K562 (cell line): ENCODE measurements around the gene CLEC19A. TPM values are rescaled to one million over a fixed set of nuclear protein-coding genes. Genes with fewer than 3 reads are reported as not detected.

ENCODE experiments used
- ATAC-seq: fragments of 200-7000 bp; cut with Tn5 transposase; 3 replicates; pipeline ENCODE4 v1.9.1; 2020; ENCODE audit warnings: moderate library complexity
- BruUV-seq: library from RNA; stranded (reverse); fragments of 400-500 nt; replicated peaks from 2 replicates; lab custom pipeline; 2021; lab: Mats Ljungman, UMichigan
- CTCF ChIA-PET: fragments of 300-600 bp; formaldehyde crosslinking; extraction: SDS; loops from one replicate; lab custom pipeline; 2021; ENCODE audit warnings: low intra/inter-chr PET ratio; lab: Yijun Ruan, JAX
- POLR2A ChIA-PET: fragments of 300-600, 350-650 bp; sonication (Branson Sonifier 250); formaldehyde crosslinking; extraction: SDS; loops from one replicate; lab custom pipeline; 2021; ENCODE audit warnings: antibody characterized with exemption, inconsistent platforms; lab: Yijun Ruan, JAX
- DNase-seq, 4 experiments: peaks; one replicate each; pipeline versions ENCODE4 v3.0.0 to v3.0.0-alpha.2; 2011 to 2018; ENCODE audit warnings: low spot score in 3 of 4, mixed read lengths in 3 of 4; ENCODE audit errors: extremely low read depth in 1 of 4
- FAIRE-seq: peaks from 2 replicates; lab custom pipeline; 2011; peaks lifted over from hg19 to GRCh38; lab: Jason Lieb, UNC
- H2AFZ ChIP-seq: 2 replicates; pipeline ENCODE4 v1.6.0; 2011; ENCODE audit warnings: low read depth, low read length, control low read depth, inconsistent platforms
- H3K27ac ChIP-seq: fragments of 200-600 bp; 3 replicates; pipeline ENCODE4 v1.8.0; 2011; ENCODE audit warnings: low read depth, mild to moderate bottlenecking, control low read depth, inconsistent platforms, low read length, moderate library complexity, mixed read lengths; ENCODE audit errors: extremely low read depth
- H3K27me3 ChIP-seq, 2 experiments: fragments of 300-600 bp in 1 of 2; 2 replicates in 1 of 2; 3 replicates in 1 of 2; pipeline versions ENCODE4 v1.6.0 to v1.8.0; 2011; ENCODE audit warnings: inconsistent platforms in 2 of 2, low read length in 2 of 2, mild to moderate bottlenecking in 1 of 2, mixed read lengths in 1 of 2, moderate library complexity in 1 of 2; ENCODE audit not compliant: control insufficient read depth in 2 of 2, insufficient read depth in 2 of 2
- H3K36me3 ChIP-seq: fragments of 300-600 bp; 3 replicates; pipeline ENCODE4 v1.8.0; 2011; ENCODE audit warnings: mild to moderate bottlenecking, low read length, inconsistent platforms; ENCODE audit not compliant: control insufficient read depth, insufficient read depth
- H3K4me1 ChIP-seq, 2 experiments: fragments of 200-600 bp in 1 of 2; replicated peaks in 1 of 2; 2 replicates in 1 of 2; 3 replicates in 1 of 2; pipeline versions ENCODE4 v1.5.1 to v1.8.0; 2011; ENCODE audit warnings: inconsistent platforms in 2 of 2, low read length in 2 of 2, mild to moderate bottlenecking in 1 of 2, mixed read lengths in 1 of 2, moderate library complexity in 1 of 2; ENCODE audit not compliant: control insufficient read depth in 2 of 2, insufficient read depth in 2 of 2
- H3K4me2 ChIP-seq: 2 replicates; pipeline ENCODE4 v1.6.1; 2011; ENCODE audit warnings: low read length, control low read depth, inconsistent platforms, mixed read lengths; ENCODE audit not compliant: insufficient read depth
- H3K4me3 ChIP-seq: fragments of 200-600 bp; sonication (generic), shearing (Covaris generic); 2 replicates; pipeline ENCODE4 v1.5.1; 2016; ENCODE audit warnings: control low read depth, inconsistent platforms
- H3K79me2 ChIP-seq: fragments of 200-600 bp; 3 replicates; pipeline ENCODE4 v1.8.0; 2011; ENCODE audit warnings: low read length, inconsistent platforms; ENCODE audit not compliant: control insufficient read depth, insufficient read depth
- H3K9ac ChIP-seq, 2 experiments: 2 replicates each; pipeline versions ENCODE4 v1.6.0 to v1.6.1; 2011; ENCODE audit warnings: low read depth in 2 of 2, low read length in 2 of 2, control low read depth in 1 of 2, inconsistent platforms in 1 of 2, mild to moderate bottlenecking in 1 of 2, mixed read lengths in 1 of 2; ENCODE audit not compliant: insufficient read depth in 1 of 2
- H3K9me1 ChIP-seq: one replicate; pipeline ENCODE4 v1.6.0; 2011; ENCODE audit warnings: inconsistent platforms, mild to moderate bottlenecking, low read length, moderate library complexity; ENCODE audit not compliant: control insufficient read depth, insufficient read depth
- H3K9me3 ChIP-seq: replicated peaks from 2 replicates; pipeline ENCODE4 v1.5.1; 2011; ENCODE audit warnings: low read depth, low read length, inconsistent platforms; ENCODE audit not compliant: control insufficient read depth, insufficient read depth
- H4K20me1 ChIP-seq: replicated peaks from 2 replicates; pipeline ENCODE4 v1.6.1; 2011; ENCODE audit warnings: low read length, inconsistent platforms, mixed read lengths; ENCODE audit not compliant: control insufficient read depth, insufficient read depth
- ADNP ChIP-seq: fragments of 200-800 bp; sonication (Bioruptor generic); IDR thresholded peaks from 2 replicates; pipeline ENCODE4 v1.6.1; 2016; ENCODE audit warnings: missing genetic modification characterization, missing compliant biosample characterization
- ARID3B ChIP-seq: fragments of 250-450 bp; sonication (Bioruptor Pico); IDR thresholded peaks from 2 replicates; pipeline ENCODE4 v1.4.0; 2020; ENCODE audit warnings: borderline replicate concordance
- CBFA2T3 ChIP-seq: fragments of 450-650 bp; IDR thresholded peaks from 2 replicates; pipeline ENCODE4 v1.6.1; 2017
- CHD2 ChIP-seq: IDR thresholded peaks from 2 replicates; pipeline ENCODE4 v1.6.1; 2011; ENCODE audit warnings: low read depth, low read length
- FUS ChIP-seq: fragments of 200-400 bp; formaldehyde crosslinking; optimal IDR thresholded peaks from 2 replicates; pipeline ENCODE3; 2017; ENCODE audit warnings: low read depth, low read length
- GMEB1 ChIP-seq: fragments of 250-450 bp; sonication (Bioruptor Pico); IDR thresholded peaks from 2 replicates; pipeline ENCODE4 v1.4.0; 2020; ENCODE audit warnings: mild to moderate bottlenecking
- GTF2B ChIP-seq: IDR thresholded peaks from 2 replicates; pipeline ENCODE4 v1.6.1; 2011; ENCODE audit not compliant: insufficient read length; ENCODE audit errors: extremely low read depth
- MXI1 ChIP-seq: IDR thresholded peaks from 2 replicates; pipeline ENCODE4 v1.6.1; 2011; ENCODE audit warnings: low read depth, mild to moderate bottlenecking, improper control_type of control experiment, low read length
- MYC ChIP-seq, 2 experiments: fragments of 250-450 bp in 1 of 2; sonication (Bioruptor Pico) in 1 of 2; IDR thresholded peaks; 2 replicates each; pipeline versions ENCODE4 v1.5.1 to v1.6.1; 2012 to 2021; ENCODE audit warnings: low read depth in 2 of 2, borderline replicate concordance in 1 of 2, improper control_type of control experiment in 1 of 2, low read length in 1 of 2, mild to moderate bottlenecking in 1 of 2, moderate library complexity in 1 of 2
- NFIX ChIP-seq: fragments of 250-450 bp; sonication (Bioruptor Pico); IDR thresholded peaks from 2 replicates; pipeline ENCODE4 v1.4.0; 2020; ENCODE audit warnings: low read depth, mild to moderate bottlenecking, moderate library complexity
- RB1 ChIP-seq: fragments of 450-650 bp; IDR thresholded peaks from 2 replicates; pipeline ENCODE4 v1.6.1; 2017; ENCODE audit warnings: low read depth, mild to moderate bottlenecking
- RNF2 ChIP-seq: sonication (generic); IDR thresholded peaks from 2 replicates; pipeline ENCODE4 v1.6.1; 2016
- TSC22D4 ChIP-seq: fragments of 450-650 bp; IDR thresholded peaks from 2 replicates; pipeline ENCODE4 v1.6.1; 2016; ENCODE audit warnings: missing genetic modification characterization, missing biosample characterization, control low read depth
- ZBTB8A ChIP-seq: fragments of 450-650 bp; IDR thresholded peaks from 2 replicates; pipeline ENCODE4 v1.6.1; 2018; ENCODE audit warnings: mild to moderate bottlenecking, moderate library complexity; ENCODE audit not compliant: partially characterized antibody
- ZFP30 ChIP-seq: fragments of 250-450 bp; sonication (Bioruptor Pico); IDR thresholded peaks from 2 replicates; pipeline ENCODE4 v1.8.0; 2022; ENCODE audit warnings: moderate library complexity, mild to moderate bottlenecking, inconsistent platforms, borderline replicate concordance
- ZNF316 ChIP-seq: fragments of 450-650 bp; IDR thresholded peaks from 2 replicates; pipeline ENCODE4 v1.6.1; 2016
- ZNF589 ChIP-seq: fragments of 200-800 bp; sonication (Bioruptor generic); IDR thresholded peaks from 2 replicates; pipeline ENCODE4 v1.6.1; 2016; ENCODE audit warnings: low read depth, missing genetic modification characterization, missing compliant biosample characterization
- ZNF740 ChIP-seq, 3 experiments: fragments of 200-800 bp in 1 of 3; sonication (Bioruptor generic) in 1 of 3; sonication (generic) in 1 of 3; formaldehyde crosslinking in 1 of 3; IDR thresholded peaks; 2 replicates each; pipeline versions ENCODE4 v1.6.1 to v1.8.0; 2016 to 2022; ENCODE audit warnings: mild to moderate bottlenecking in 2 of 3, missing compliant biosample characterization in 2 of 3, missing genetic modification characterization in 2 of 3, missing genetic modification reagents in 1 of 3
- ZNF778 ChIP-seq: fragments of 450-650 bp; formaldehyde crosslinking; IDR thresholded peaks from 2 replicates; pipeline ENCODE4 v1.4.0; 2020; ENCODE audit warnings: mild to moderate bottlenecking, moderate library complexity
- WGBS: fragments of 100-300 bp; shearing (Covaris generic); methylation state at CpG from one replicate; pipeline ENCODE4 v1.1.6; 2016; ENCODE audit warnings: low coverage, mixed read lengths; ENCODE audit not compliant: insufficient coverage; ENCODE audit errors: missing lambda C conversion rate; 5-methylcytosine and 5-hydroxymethylcytosine counted together
- in situ Hi-C: fragments of 300-500 bp; cut with MboI; formaldehyde crosslinking; loops from 4 replicates; pipeline ENCODE4 v1.15.0; 2018; ENCODE audit warnings: inconsistent platforms, mixed read lengths
- intact Hi-C: fragments of 100-400 bp; cut with micrococcal nuclease; formaldehyde crosslinking; loops from 2 replicates; pipeline ENCODE4 v1.14.2; 2022
- polyA plus RNA-seq, 8 experiments: library from polyadenylated mRNA; depleted of rRNA in 4 of 8; stranded (reverse) in 5 of 8; unstranded in 3 of 8; fragments of >200 nt; fragmentation: Nextera tagmentation in 2 of 8; fragmentation: Illumina TruSeq in 1 of 8; extraction: Ambion mirVana in 2 of 8; extraction: Trizol in 1 of 8; gene quantifications; 2 replicates each; pipeline versions ENCODE4 v1.2.1 to v1.2.3, GENCODE V29; 2011 to 2014; ENCODE audit warnings: inconsistent platforms in 1 of 8, missing spikeins in 1 of 8
- total RNA-seq, 7 experiments: library from RNA; depleted of rRNA in 6 of 7; stranded (reverse); fragments of >200 nt in 6 of 7; fragmentation: Illumina TruSeq in 2 of 7; extraction: Trizol in 2 of 7; gene quantifications; 2 replicates each; pipeline versions ENCODE4 v1.2.1 to v1.2.3, GENCODE V29; 2011 to 2021; ENCODE audit warnings: low replicate concordance in 1 of 7

The CLEC19A gene
- total and polyA plus RNA-seq, 9 of the 15 experiments (the other 6 are each of a cell fraction or from before 2014, with no cell fraction given), result not detected

GRCh38 chr16:19240494-19240893 lies 45.0 kb upstream of the CLEC19A start:
- Histone ChIP-seq H2AFZ (no peak overlapping the region), H3K4me3 (no peak overlapping the region)
- TF ChIP-seq CHD2, result no peak
- no peak for TF ChIP-seq GMEB1 (CRISPR knock-in tag)
- TF ChIP-seq ARID3B (CRISPR knock-in tag), result no peak
- no peak for TF ChIP-seq GTF2B
- no peak for TF ChIP-seq TSC22D4
- TF ChIP-seq MYC (IDR thresholded peaks at IDR 0.05; ENCODE audit: low read depth, low read length), result no peak
- TF ChIP-seq MYC (CRISPR knock-in tag; IDR thresholded peaks at IDR 0.05; ENCODE audit: borderline replicate concordance, low read depth), result no peak
- TF ChIP-seq RNF2, result no peak
- no peak for TF ChIP-seq MXI1
- TF ChIP-seq ZNF589 (CRISPR knock-in tag), result no peak
- no peak for TF ChIP-seq ZFP30
- no peak for TF ChIP-seq ZBTB8A
- TF ChIP-seq NFIX (CRISPR knock-in tag), result no peak
- no peak for TF ChIP-seq CBFA2T3
- no peak for TF ChIP-seq ZNF316
- no peak for TF ChIP-seq ADNP (tag)
- TF ChIP-seq RB1, result no peak
- no peak for TF ChIP-seq ZNF740 (CRISPR knock-in tag; IDR thresholded peaks at IDR 0.05)
- TF ChIP-seq ZNF740 (tag; IDR thresholded peaks at IDR 0.05), result no peak
- no peak for TF ChIP-seq ZNF778 (CRISPR knock-in tag)
- TF ChIP-seq FUS, result no peak
- TF ChIP-seq, all 486 proteins: peak for 0
- 5% methylated on average over 7 of the region's 7 CpGs for WGBS
- Histone ChIP-seq H3K9me3 (0 out of 2 replicates have a peak, but pooled peaks cover under 1% of the 10 kb centered on the region), H3K4me1 (peaks cover 0 to 9% of the 10 kb centered on the region in 2 experiments; a peak in 1 of 5 replicates), H3K36me3 (no peaks in the 10 kb centered on the region), H4K20me1 (no peaks in the 10 kb centered on the region), H3K9me1 (no peaks in the 10 kb centered on the region), H3K27ac (no peak overlapping the region), H3K4me2 (no peak overlapping the region), H3K27me3 (peaks cover under 1 to 17% of the 10 kb centered on the region in 2 experiments; a peak in 3 of 5 replicates), H3K79me2 (no peaks in the 10 kb centered on the region), H3K9ac (no peak overlapping the region)
- DNase-seq (no peak), ATAC-seq (no peak), FAIRE-seq (no peak)
- in situ Hi-C loops, result no loop called here
- intact Hi-C loops, result no loop called here
- CTCF ChIA-PET, result no interaction called here
- POLR2A ChIA-PET, result interaction anchor here (0.6 kb wide), 1 partner anchor 267 kb away, joined by 3 read pairs; no protein-coding TSS in a partner anchor
- BruUV-seq, result no TSS peak
